Lung (tissue), 12 donors: ENCODE results near the gene RABGEF1. TPM values are rescaled to one million over a fixed set of nuclear protein-coding genes. Genes with fewer than 3 reads are reported as not detected.
"Not testable (repeated sequence)": the region's sequence is repeated elsewhere in the genome, so short reads cannot be mapped to it uniquely, and the experiment has no call there.

Experiments used
- ATAC-seq: fragments of 200-7000 bp; cut with Tn5 transposase; one replicate; pipeline ENCODE4 v1.9.1; 2020; ENCODE audit warnings: moderate number of reproducible peaks; ENCODE audit not compliant: insufficient read depth, low FRiP score
- DNase-seq, 3 donors: peaks; one replicate each; pipeline ENCODE4 v3.0.0-alpha.2; 2013 to 2017
- H3K27ac ChIP-seq, 2 donors: one replicate each; pipeline ENCODE4 v1.5.1; 2013; ENCODE audit warnings: mild to moderate bottlenecking in 2 of 2, moderate library complexity in 2 of 2, control low read depth in 1 of 2, inconsistent platforms in 1 of 2, low read depth in 1 of 2, low read length in 1 of 2
- H3K27me3 ChIP-seq, 3 donors: one replicate each; pipeline ENCODE4 v1.5.1; 2013; ENCODE audit warnings: low read length in 2 of 3; ENCODE audit not compliant: control insufficient read depth in 3 of 3, insufficient read depth in 3 of 3
- H3K36me3 ChIP-seq, 4 donors: one replicate each; pipeline ENCODE4 v1.5.1; 2013; ENCODE audit warnings: low read length in 4 of 4, mild to moderate bottlenecking in 1 of 4, moderate library complexity in 1 of 4; ENCODE audit not compliant: control insufficient read depth in 4 of 4, insufficient read depth in 4 of 4
- H3K4me1 ChIP-seq, 5 donors: one replicate each; pipeline ENCODE4 v1.5.1; 2013; ENCODE audit warnings: low read length in 5 of 5, mild to moderate bottlenecking in 2 of 5, moderate library complexity in 1 of 5; ENCODE audit not compliant: control insufficient read depth in 5 of 5, insufficient read depth in 5 of 5
- H3K4me3 ChIP-seq: one replicate; pipeline ENCODE4 v1.5.1; 2013; ENCODE audit warnings: mild to moderate bottlenecking, control low read depth, moderate library complexity
- H3K9ac ChIP-seq, 2 donors: one replicate each; pipeline ENCODE4 v1.5.1; 2013; ENCODE audit warnings: low read length in 2 of 2, control low read depth in 1 of 2; ENCODE audit not compliant: insufficient read depth in 1 of 2
- H3K9me3 ChIP-seq, 4 donors: one replicate each; pipeline ENCODE4 v1.5.1; 2013; ENCODE audit warnings: low read length in 3 of 4, mild to moderate bottlenecking in 1 of 4, moderate library complexity in 1 of 4; ENCODE audit not compliant: control insufficient read depth in 4 of 4, insufficient read depth in 3 of 4
- WGBS, 2 donors: extraction: QIAGEN DNeasy Blood & Tissue Kit; methylation state at CpG; one replicate each; pipeline ENCODE4 v1.1.7; 2013; 5-methylcytosine and 5-hydroxymethylcytosine counted together
- polyA plus RNA-seq, 2 donors: library from polyadenylated mRNA; stranded (reverse); fragments of 200-250 nt; gene quantifications; one replicate each; pipeline ENCODE4 v1.2.1, GENCODE V29; 2013
- total RNA-seq, 2 donors: library from RNA; depleted of rRNA in 1 of 2; stranded (reverse); fragments of >200 nt in 1 of 2; gene quantifications; one replicate each; pipeline ENCODE4 v1.2.1, GENCODE V29; 2014 to 2021
- TF ChIP-seq, protein P1 (sequence below): IDR thresholded peaks from 2 replicates; pipeline ENCODE4 v1.5.1; 2012; ENCODE audit warnings: mild to moderate bottlenecking; ENCODE audit errors: control extremely low read depth, extremely low read depth
- donor health status: control.
- donor health status: control.
- donor health status: Bipolar disorder and iron deficiency.
- donor health status: healthy.
- donor health status: DM: yes; HTN: yes; CAD: no.

Gene RABGEF1
- total and polyA plus RNA-seq, 4 donors: 9.3 to 27.3 (median 18.9) TPM

DNA sequence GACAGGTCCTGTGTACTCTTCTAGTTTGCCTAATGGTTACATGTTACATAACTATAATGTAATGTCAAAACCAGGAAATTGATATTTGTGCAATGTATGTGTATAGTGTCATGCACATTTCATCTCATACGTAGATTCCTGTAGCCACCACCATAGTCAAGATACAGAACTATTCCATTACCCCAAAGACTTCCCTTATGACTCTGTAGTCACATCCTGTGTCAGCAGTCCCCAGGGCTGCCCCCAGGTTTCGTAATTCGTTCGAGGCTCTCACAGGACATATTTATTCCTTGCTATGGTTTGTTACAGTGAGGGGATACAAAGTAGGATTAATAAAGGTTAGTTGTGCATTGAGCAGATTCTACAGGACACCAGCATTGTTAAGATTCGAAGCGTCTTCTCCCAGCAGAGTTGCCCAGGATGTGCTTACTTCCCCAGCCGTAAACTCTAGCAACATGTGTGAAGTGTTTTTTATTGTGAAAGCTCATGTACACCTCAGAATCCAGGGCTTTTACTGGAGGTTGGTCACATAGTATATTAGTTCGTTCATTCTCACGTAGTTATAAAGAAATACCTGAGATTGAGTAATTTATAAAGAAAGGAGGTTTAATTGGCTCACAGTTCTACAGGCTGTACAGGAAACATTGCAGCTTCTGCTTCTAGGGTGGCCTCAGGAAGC lies 18.6 kb downstream of the RABGEF1 start:
- 38 to 72% methylated on average over 9 of the region's 9 CpGs for WGBS, 2 donors
- ATAC-seq: peak; percentile 43
- no peak for DNase-seq

GRCh38 chr7:66763183-66763582 lies 22.6 kb downstream of the RABGEF1 start:
- not testable (repeated sequence) for H3K27me3 ChIP-seq, DNase-seq, H3K27ac ChIP-seq, H3K36me3 ChIP-seq, H3K9me3 ChIP-seq, ATAC-seq, H3K4me1 ChIP-seq, H3K4me3 ChIP-seq, H3K9ac ChIP-seq
- 84 to 92% methylated on average over 3 of the region's 3 CpGs for WGBS, 2 donors

More for the DNA sequence above, 18.6 kb downstream of the RABGEF1 start:
- peaks cover 0 to 4% (median 0%) of the 10 kb centered on the region in 4 donors for H3K9me3 ChIP-seq
- no peak overlapping the region for H3K4me3 ChIP-seq
- H3K4me1 ChIP-seq: peaks cover 0 to 6% (median 0%) of the 10 kb centered on the region in 5 donors
- peak overlapping the region in 1 of 2 donors; percentile 79 for H3K27ac ChIP-seq
- TF ChIP-seq, protein P1, sequence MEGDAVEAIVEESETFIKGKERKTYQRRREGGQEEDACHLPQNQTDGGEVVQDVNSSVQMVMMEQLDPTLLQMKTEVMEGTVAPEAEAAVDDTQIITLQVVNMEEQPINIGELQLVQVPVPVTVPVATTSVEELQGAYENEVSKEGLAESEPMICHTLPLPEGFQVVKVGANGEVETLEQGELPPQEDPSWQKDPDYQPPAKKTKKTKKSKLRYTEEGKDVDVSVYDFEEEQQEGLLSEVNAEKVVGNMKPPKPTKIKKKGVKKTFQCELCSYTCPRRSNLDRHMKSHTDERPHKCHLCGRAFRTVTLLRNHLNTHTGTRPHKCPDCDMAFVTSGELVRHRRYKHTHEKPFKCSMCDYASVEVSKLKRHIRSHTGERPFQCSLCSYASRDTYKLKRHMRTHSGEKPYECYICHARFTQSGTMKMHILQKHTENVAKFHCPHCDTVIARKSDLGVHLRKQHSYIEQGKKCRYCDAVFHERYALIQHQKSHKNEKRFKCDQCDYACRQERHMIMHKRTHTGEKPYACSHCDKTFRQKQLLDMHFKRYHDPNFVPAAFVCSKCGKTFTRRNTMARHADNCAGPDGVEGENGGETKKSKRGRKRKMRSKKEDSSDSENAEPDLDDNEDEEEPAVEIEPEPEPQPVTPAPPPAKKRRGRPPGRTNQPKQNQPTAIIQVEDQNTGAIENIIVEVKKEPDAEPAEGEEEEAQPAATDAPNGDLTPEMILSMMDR: no peak
- H3K27me3 ChIP-seq: no peaks in the 10 kb centered on the region
- H3K9ac ChIP-seq: no peak overlapping the region
- H3K36me3 ChIP-seq: peaks cover 0 to 6% (median 1%) of the 10 kb centered on the region in 4 donors

- H3K4me3 ChIP-seq, H3K4me1 ChIP-seq, H3K9ac ChIP-seq, H3K27me3 ChIP-seq, H3K9me3 ChIP-seq, H3K27ac ChIP-seq, H3K36me3 ChIP-seq, ATAC-seq, DNase-seq: not testable (repeated sequence)
- 57 to 81% methylated on average over 3 of the region's 3 CpGs for WGBS, 2 donors
Observed at GRCh38 chr7:66763633-66764355, 23.3 kb downstream of the RABGEF1 start.

DNA sequence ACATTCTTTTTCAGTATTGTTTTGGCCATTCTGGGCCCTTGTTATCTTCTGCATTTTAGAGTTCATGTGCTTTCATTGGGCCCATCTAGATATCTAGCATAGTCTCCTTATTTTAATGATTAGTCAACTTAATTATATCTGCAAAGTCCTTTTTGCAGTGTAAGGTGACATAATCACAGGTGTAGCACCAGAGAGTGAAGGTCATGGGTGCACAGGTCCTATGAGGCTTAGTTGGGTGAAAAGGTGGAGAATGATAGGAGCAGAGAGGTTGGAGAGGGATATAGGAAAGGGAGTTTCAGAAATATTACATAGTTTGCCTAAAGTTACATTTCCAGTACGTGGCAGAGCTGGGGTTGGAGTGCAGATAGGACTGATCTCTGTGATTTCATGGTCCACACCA lies 24.4 kb downstream of the RABGEF1 start:
- not testable (repeated sequence) for H3K27me3 ChIP-seq, H3K9me3 ChIP-seq, H3K4me1 ChIP-seq, H3K4me3 ChIP-seq, H3K27ac ChIP-seq, DNase-seq, ATAC-seq, H3K9ac ChIP-seq, H3K36me3 ChIP-seq
- 90% methylated on average over 1 of the region's 1 CpG; no CpG with 5 or more reads in 1 of the 2 donors for WGBS, 2 donors

DNA sequence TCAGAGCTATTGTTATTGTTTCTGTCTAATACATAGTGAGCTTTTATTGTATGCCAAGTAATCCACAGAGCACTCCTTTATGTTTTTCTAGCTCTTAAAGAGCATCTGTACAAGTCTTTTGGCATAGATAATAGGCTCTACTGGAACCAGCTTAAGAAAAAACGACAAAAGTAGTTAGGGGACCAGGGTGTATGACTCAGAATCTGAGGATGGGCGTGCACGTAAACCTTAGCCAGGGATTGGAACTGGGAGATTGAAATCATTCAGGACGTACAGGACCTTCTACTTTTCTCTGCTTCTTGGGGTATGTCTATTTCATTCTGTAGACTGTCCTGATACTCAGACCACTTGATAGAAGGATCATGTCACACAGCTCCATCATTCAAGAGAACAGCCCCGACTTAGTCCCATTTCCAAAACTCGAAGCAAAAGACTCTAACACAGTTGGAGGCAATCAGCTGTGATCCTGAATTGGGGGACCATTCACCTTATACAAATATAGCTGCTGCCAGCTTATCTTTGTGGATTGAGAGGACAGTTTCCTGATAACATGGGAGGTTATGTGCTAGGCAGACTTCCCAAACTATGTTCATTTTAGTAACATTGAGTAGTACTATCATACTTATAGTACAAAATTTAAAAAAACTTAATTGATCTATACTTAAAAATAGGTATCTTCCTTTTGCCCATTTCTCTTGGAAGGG lies 24.9 kb downstream of the RABGEF1 start:
- not testable (repeated sequence) for H3K4me3 ChIP-seq, H3K36me3 ChIP-seq, ATAC-seq, H3K27me3 ChIP-seq, H3K27ac ChIP-seq, H3K9ac ChIP-seq, H3K4me1 ChIP-seq, H3K9me3 ChIP-seq, DNase-seq
- WGBS, 2 donors: 54 to 67% methylated on average over 5 to 6 of the region's 6 CpGs
